GM08714 (cell line): ENCODE results near the gene C2CD2L.
A peak's percentile ranks its signal among the peaks of the same experiment; 100 is the strongest.
"Not testable (repeated sequence)": the region's sequence is repeated elsewhere in the genome, so short reads cannot be mapped to it uniquely, and the experiment has no call there.

Experiments
- H3K4me3 ChIP-seq: fragments of 200-500 bp; sonication (Bioruptor generic); 2 replicates; pipeline ENCODE4 v1.5.1; 2014; ENCODE audit warnings: mild to moderate bottlenecking, low read length, inconsistent platforms
- ZNF274 ChIP-seq: IDR thresholded peaks from 2 replicates; pipeline ENCODE4 v1.6.1; 2012; ENCODE audit warnings: mild to moderate bottlenecking, low read depth, low read length

C2CD2L gene

GRCh38 chr11:119101759-119102423 lies 5.3 kb upstream of the C2CD2L start, which contains the start of gene DPAGT1:
TSS of gene DPAGT1 (minus strand) at chr11:119101853. CDS start at chr11:119101655, 198 bp downstream.
- no peak for TF ChIP-seq ZNF274
- H3K4me3 ChIP-seq = peak within 1 kb of the TSS; percentile 70

DNA sequence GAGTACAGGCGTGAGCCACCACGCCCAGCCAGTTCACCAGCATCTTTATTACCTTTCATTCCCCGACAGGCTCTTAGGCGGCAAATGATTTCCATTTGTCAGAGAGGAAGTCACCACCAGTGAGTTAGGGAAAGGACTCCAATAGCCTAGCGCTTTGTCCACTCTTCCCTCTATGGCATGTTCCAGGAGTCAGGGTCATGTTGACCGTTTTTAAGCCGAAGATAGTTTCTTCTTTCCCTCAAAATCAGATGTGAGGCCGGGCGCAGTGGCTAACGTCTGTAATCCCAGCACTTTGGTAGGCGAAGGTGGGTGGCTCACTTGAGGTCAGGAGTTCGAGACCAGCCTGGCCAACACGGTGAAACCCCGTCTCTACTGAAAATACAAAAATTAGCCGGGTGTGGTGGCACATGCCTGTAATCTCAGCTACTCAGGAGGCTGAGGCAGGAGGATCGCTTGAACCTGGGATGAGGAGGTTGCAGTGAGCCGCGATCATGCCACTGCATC lies 3.9 kb upstream of the C2CD2L start:
- not testable (repeated sequence) for H3K4me3 ChIP-seq

DNA sequence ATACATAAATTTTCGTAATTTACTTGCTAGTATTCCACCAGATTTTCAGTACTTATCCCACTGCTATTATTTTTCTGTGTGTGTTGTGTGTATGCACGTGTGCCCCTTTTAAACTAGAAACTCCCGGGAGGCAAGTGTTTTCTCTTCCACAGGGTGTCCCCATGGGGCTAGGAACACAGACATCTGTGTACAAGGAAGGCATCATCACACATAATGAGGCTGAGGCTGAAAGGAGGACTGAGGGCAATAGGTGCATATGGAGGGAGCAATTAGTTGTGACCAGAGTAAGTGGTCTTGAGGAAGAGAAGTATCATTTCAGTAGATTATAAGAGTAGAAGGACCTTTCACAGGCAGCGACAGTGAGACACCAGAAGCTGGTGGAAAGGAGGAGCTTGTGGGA lies 3.4 kb upstream of the C2CD2L start:
- no peak for TF ChIP-seq ZNF274
- H3K4me3 ChIP-seq = no peak overlapping the region

DNA sequence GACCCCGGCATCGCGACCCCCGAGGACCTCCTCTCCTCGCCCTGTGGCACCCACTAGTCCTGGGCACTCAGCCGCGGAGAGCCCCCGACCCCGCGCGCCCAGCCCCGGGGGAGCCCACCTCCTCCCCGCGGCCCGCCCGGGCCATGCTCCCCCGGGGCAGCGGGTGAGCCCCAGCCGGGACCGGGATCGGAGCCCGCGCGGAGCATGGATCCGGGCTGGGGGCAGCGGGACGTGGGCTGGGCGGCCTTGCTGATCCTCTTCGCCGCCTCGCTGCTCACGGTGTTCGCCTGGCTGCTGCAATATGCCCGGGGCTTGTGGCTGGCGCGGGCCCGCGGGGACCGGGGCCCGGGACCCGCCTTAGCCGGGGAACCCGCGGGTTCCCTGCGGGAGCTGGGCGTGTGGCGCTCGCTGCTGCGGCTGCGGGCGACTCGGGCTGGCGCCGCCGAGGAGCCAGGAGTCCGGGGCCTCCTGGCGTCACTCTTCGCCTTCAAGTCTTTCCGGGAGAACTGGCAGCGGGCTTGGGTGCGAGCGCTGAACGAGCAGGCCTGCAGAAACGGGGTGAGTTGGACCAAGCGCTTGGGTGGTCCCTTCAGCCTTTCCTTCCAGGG lies 498 bp downstream of the C2CD2L start:
- no peak for TF ChIP-seq ZNF274

DNA sequence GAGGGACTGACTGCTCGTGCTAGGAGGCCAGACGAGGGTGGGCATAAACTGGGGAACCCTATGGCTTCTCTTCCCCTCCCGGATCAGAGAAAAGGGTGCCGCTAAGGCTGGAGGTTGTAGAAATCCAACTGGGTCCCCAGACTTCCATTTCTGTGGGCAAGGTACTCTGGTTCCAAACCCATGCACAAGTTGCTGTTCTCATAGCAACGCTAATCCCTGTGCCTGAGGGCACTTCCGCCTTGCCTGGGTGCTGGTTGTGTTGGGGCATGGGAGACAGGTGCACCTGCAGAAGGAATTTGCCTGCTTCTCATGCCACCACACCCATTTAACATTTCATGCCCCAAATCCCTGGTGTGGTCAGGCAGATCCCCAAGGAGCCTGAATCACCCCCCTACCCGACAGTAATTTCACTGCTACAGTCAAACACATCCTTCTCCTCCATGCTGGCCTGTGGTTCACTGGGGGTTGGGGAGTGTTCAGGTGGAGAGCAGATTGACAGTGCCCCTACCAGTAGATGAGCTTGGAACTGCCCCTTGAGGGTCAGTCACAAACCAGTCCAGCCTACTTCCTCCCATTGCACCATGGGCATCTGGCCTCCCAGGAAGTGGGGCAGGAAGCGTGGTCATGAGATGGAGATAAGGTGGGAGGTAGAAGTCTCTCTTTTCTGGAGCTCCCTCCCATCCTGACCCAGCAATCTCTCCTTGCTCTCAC lies 1.2 kb downstream of the C2CD2L start:
- peak overlapping the region; percentile 76 for H3K4me3 ChIP-seq
- TF ChIP-seq ZNF274 = no peak

More for the DNA sequence above, 498 bp downstream of the C2CD2L start:
- H3K4me3 ChIP-seq = peak overlapping the region; percentile 76

- peak overlapping the region; percentile 76; the same call in 1 of the 2 replicates for H3K4me3 ChIP-seq
Observed at GRCh38 chr11:119108857-119109221, 1.7 kb downstream of the C2CD2L start.

GRCh38 chr11:119109843-119110242 lies 2.7 kb downstream of the C2CD2L start:
- no peak for TF ChIP-seq ZNF274

More at GRCh38 chr11:119108857-119109221, 1.7 kb downstream of the C2CD2L start:
- no peak for TF ChIP-seq ZNF274

GRCh38 chr11:119110439-119110838 lies 3.3 kb downstream of the C2CD2L start:
- TF ChIP-seq ZNF274 = no peak
- no peak overlapping the region for H3K4me3 ChIP-seq

More at GRCh38 chr11:119109843-119110242, 2.7 kb downstream of the C2CD2L start:
- no peak overlapping the region for H3K4me3 ChIP-seq

GRCh38 chr11:119111361-119111925 lies 4.3 kb downstream of the C2CD2L start:
- no peak for TF ChIP-seq ZNF274
- H3K4me3 ChIP-seq = no peak overlapping the region

- no peak for TF ChIP-seq ZNF274
- no peak overlapping the region for H3K4me3 ChIP-seq
Observed at GRCh38 chr11:119112314-119113020, 5.3 kb downstream of the C2CD2L start.

- H3K4me3 ChIP-seq = no peak overlapping the region
- TF ChIP-seq ZNF274 = no peak
Observed at GRCh38 chr11:119113716-119114115, 6.6 kb downstream of the C2CD2L start.

- no peak for TF ChIP-seq ZNF274
Observed at GRCh38 chr11:119114351-119114750, 7.2 kb downstream of the C2CD2L start.

GRCh38 chr11:119115484-119116234 lies 8.5 kb downstream of the C2CD2L start:
- TF ChIP-seq ZNF274 = no peak
- H3K4me3 ChIP-seq = no peak overlapping the region

More at GRCh38 chr11:119114351-119114750, 7.2 kb downstream of the C2CD2L start:
- no peak overlapping the region for H3K4me3 ChIP-seq

DNA sequence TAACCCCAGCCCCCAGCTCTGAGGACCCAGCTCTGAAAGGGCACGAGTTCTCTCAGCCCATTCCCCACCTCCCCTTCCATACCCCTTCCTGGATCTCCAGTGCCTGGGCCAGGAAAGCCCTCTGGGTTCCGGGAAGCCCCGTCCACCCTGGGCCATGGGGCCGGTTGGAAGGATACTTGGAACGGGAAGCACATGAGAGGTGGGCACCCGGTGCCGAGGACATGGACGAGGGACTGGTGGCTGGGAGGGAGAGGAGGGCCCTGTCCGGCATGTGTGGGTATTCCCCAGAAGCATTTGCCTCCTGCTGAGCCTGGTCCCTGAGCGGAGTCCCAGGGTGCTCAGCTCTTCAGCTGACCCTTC lies 9.1 kb downstream of the C2CD2L start:
- no peak for TF ChIP-seq ZNF274
- no peak overlapping the region for H3K4me3 ChIP-seq
